ENCODE measurements around the gene VOPP1. TPM values are rescaled to one million over a fixed set of nuclear protein-coding genes. Genes with fewer than 3 reads are reported as not detected.

The VOPP1 gene
- total and polyA plus RNA-seq, 12 donors, result 9.3 to 42.9 (median 22.8) TPM

DNA sequence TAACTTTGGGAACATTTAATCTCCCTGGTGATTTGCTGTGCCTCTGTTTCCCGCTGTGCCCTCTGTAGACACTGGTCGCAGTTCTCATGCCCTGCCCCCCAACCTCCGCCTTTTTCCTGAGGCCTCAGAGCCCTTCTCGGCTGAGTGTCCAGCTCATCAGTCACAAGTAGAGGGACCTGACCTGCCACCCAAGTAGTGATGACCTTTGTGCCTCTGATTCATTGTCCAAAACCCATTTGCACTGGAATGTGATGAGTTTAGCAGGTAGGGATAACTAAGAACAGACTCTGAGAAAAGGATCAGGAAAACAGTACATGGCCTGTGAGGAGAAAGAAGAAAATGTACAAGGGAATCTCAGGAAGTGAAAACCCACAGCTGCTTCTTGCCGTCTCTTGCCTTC is 148.4 kb downstream of the VOPP1 start:
- H3K36me3 ChIP-seq, result peaks cover 0 to 25% (median 15%) of the 10 kb centered on the region in 9 donors
- WGBS, 2 donors, result 82 to 90% methylated on average over 5 of the region's 5 CpGs

GRCh38 chr7:55423277-55423711 is 149.0 kb downstream of the VOPP1 start:
- intact Hi-C loops (cut with DNase I), result loop anchor here in 1 of 10 donors (10.0 kb wide), 1 partner anchor 648 kb away; no protein-coding TSS in a partner anchor
- no peaks in the 10 kb centered on the region for H3K9me3 ChIP-seq
- no peak overlapping the region for H3K4me3 ChIP-seq
- peaks cover 0 to 25% (median 15%) of the 10 kb centered on the region in 9 donors for H3K36me3 ChIP-seq
- H3K4me1 ChIP-seq, result no peaks in the 10 kb centered on the region
- ATAC-seq (no peak), DNase-seq (no peak)
- TF ChIP-seq, protein P1, sequence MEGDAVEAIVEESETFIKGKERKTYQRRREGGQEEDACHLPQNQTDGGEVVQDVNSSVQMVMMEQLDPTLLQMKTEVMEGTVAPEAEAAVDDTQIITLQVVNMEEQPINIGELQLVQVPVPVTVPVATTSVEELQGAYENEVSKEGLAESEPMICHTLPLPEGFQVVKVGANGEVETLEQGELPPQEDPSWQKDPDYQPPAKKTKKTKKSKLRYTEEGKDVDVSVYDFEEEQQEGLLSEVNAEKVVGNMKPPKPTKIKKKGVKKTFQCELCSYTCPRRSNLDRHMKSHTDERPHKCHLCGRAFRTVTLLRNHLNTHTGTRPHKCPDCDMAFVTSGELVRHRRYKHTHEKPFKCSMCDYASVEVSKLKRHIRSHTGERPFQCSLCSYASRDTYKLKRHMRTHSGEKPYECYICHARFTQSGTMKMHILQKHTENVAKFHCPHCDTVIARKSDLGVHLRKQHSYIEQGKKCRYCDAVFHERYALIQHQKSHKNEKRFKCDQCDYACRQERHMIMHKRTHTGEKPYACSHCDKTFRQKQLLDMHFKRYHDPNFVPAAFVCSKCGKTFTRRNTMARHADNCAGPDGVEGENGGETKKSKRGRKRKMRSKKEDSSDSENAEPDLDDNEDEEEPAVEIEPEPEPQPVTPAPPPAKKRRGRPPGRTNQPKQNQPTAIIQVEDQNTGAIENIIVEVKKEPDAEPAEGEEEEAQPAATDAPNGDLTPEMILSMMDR (IDR thresholded peaks at IDR 0.05), result no peak
- no peak overlapping the region for H3K27ac ChIP-seq
- WGBS, 2 donors, result 57 to 64% methylated on average over 5 of the region's 5 CpGs
- no peaks in the 10 kb centered on the region for H3K27me3 ChIP-seq

More for the DNA sequence above, 148.4 kb downstream of the VOPP1 start:
- intact Hi-C loops (cut with DNase I), result loop anchor here in 1 of 10 donors (10.0 kb wide), 1 partner anchor 649 kb away; no protein-coding TSS in a partner anchor
- DNase-seq, result no peak
- ATAC-seq, result no peak
- Histone ChIP-seq H3K4me1 (no peaks in the 10 kb centered on the region), H3K4me3 (no peak overlapping the region), H3K27ac (no peak overlapping the region), H3K27me3 (no peaks in the 10 kb centered on the region), H3K9me3 (no peaks in the 10 kb centered on the region)
- TF ChIP-seq, protein P1 (IDR thresholded peaks at IDR 0.05), result no peak

Other genes with a start within 250 kb of the VOPP1 start
- 10 to 100 TPM in 3 of 10 donors, 1 to 10 TPM in 7; 5.4 to 11.1 (median 8.9) TPM for gene LANCL2, start 207.2 kb downstream of the VOPP1 start, total RNA-seq
- 1 to 10 TPM; 3.1 to 5.5 TPM for gene LANCL2, start 207.2 kb downstream of the VOPP1 start, polyA plus RNA-seq